ENCODE data around the gene MYO3B.
"Not testable (repeated sequence)": the region's sequence is repeated elsewhere in the genome, so short reads cannot be mapped to it uniquely, and the experiment has no call there.

The MYO3B gene

GRCh38 chr2:170660409-170660808, 482.5 kb downstream of the MYO3B start:
- in situ Hi-C loops (cut with MboI; ENCODE audit: low sequenced_read_pairs): no loop called here

- in situ Hi-C loops (cut with MboI; ENCODE audit: low sequenced_read_pairs): no loop called here
Measured at GRCh38 chr2:170665743-170666142, 487.8 kb downstream of the MYO3B start.

GRCh38 chr2:170669909-170670308, 492.0 kb downstream of the MYO3B start:
- in situ Hi-C loops (cut with MboI; ENCODE audit: low sequenced_read_pairs): no loop called here

- in situ Hi-C loops (cut with MboI; ENCODE audit: low sequenced_read_pairs): no loop called here
Measured at GRCh38 chr2:170670651-170671050, 492.7 kb downstream of the MYO3B start.

GRCh38 chr2:170671079-170671478, 493.1 kb downstream of the MYO3B start:
- in situ Hi-C loops (cut with MboI; ENCODE audit: low sequenced_read_pairs): no loop called here

- in situ Hi-C loops (cut with MboI; ENCODE audit: low sequenced_read_pairs): not testable (repeated sequence)
Measured at GRCh38 chr2:170674282-170674681, 496.3 kb downstream of the MYO3B start.

GRCh38 chr2:170675701-170676100, 497.8 kb downstream of the MYO3B start:
- in situ Hi-C loops (cut with MboI; ENCODE audit: low sequenced_read_pairs): no loop called here

- in situ Hi-C loops (cut with MboI; ENCODE audit: low sequenced_read_pairs): no loop called here
Measured at GRCh38 chr2:170679607-170680079, 501.7 kb downstream of the MYO3B start.

- in situ Hi-C loops (cut with MboI; ENCODE audit: low sequenced_read_pairs): no loop called here
Measured at GRCh38 chr2:170680172-170680941, 502.4 kb downstream of the MYO3B start.

GRCh38 chr2:170681311-170681710, 503.4 kb downstream of the MYO3B start:
- in situ Hi-C loops (cut with MboI; ENCODE audit: low sequenced_read_pairs): no loop called here

GRCh38 chr2:170685591-170685990, 507.6 kb downstream of the MYO3B start:
- in situ Hi-C loops (cut with MboI; ENCODE audit: low sequenced_read_pairs): no loop called here

GRCh38 chr2:170689481-170689880, 511.5 kb downstream of the MYO3B start:
- in situ Hi-C loops (cut with MboI; ENCODE audit: low sequenced_read_pairs): no loop called here

- in situ Hi-C loops (cut with MboI; ENCODE audit: low sequenced_read_pairs): no loop called here
Measured at GRCh38 chr2:170690640-170691039, 512.7 kb downstream of the MYO3B start.

GRCh38 chr2:170694316-170694715, 516.4 kb downstream of the MYO3B start:
- in situ Hi-C loops (cut with MboI; ENCODE audit: low sequenced_read_pairs): no loop called here

- in situ Hi-C loops (cut with MboI; ENCODE audit: low sequenced_read_pairs): no loop called here
Measured at GRCh38 chr2:170695521-170696410, 517.8 kb downstream of the MYO3B start.

- in situ Hi-C loops (cut with MboI; ENCODE audit: low sequenced_read_pairs): no loop called here
Measured at GRCh38 chr2:170696948-170697347, 519.0 kb downstream of the MYO3B start.

GRCh38 chr2:170701011-170701410, 523.1 kb downstream of the MYO3B start:
- in situ Hi-C loops (cut with MboI; ENCODE audit: low sequenced_read_pairs): no loop called here

GRCh38 chr2:170703776-170704476, 526.0 kb downstream of the MYO3B start:
- in situ Hi-C loops (cut with MboI; ENCODE audit: low sequenced_read_pairs): no loop called here
